ENCODE data around the gene SLC35B1. TPM values are rescaled to one million over a fixed set of nuclear protein-coding genes. Genes with fewer than 3 reads are reported as not detected.

Gene SLC35B1
- total and polyA plus RNA-seq, 10 of the 15 experiments (the other 5 are each of a cell fraction or from before 2014, with no cell fraction given), result 40.0 to 113 (median 51.6) TPM

DNA sequence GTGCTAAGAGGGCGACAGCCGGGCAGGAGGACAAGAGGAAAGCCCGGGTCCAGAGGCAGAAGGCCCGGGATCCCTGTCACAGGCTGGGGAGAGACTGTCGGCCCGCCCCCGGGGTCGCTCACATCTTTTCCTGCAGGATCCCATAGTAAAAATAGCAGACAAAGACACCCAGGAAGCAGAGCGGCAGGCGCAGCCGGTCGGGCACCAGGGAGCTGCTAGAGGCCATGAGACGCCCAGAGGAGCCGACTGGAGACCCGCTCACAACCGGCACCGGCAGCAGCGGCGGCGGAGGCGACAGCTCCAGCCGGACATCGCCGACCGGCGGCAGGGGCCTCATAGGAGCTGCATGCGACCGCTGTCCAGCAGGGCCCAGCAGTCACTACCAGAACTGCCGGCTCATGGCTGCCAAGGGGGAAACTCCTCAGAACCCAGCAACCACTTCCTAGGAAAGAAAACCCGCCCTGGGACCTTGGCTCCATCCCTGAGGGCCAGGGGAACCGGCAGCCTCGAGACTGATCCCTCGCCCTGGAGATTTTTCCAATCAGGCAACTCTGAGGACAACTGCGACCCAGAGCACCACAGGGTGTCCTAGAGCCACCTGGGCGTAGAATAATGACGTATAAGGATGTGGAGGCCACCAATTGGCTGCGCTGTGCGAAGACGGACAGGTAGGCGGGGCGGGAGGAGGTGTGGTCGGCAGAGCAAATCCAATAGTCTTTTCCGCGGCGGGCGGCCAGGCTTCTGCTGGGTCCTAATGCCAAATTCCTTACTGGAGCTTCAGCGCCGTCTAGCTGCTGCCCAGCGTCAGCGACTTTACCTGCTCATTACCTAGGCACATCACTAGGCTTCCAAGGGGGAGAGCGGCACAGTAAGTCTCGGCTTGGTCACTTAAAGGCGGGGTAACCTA, at the start of gene SLC35B1 (continued):
- TF ChIP-seq, protein P1, sequence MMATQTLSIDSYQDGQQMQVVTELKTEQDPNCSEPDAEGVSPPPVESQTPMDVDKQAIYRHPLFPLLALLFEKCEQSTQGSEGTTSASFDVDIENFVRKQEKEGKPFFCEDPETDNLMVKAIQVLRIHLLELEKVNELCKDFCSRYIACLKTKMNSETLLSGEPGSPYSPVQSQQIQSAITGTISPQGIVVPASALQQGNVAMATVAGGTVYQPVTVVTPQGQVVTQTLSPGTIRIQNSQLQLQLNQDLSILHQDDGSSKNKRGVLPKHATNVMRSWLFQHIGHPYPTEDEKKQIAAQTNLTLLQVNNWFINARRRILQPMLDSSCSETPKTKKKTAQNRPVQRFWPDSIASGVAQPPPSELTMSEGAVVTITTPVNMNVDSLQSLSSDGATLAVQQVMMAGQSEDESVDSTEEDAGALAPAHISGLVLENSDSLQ (IDR thresholded peaks at IDR 0.05), result peak; percentile 97
- no peak for TF ChIP-seq ATF2 (IDR thresholded peaks at IDR 0.05; ENCODE audit: low read length)
- TF ChIP-seq E2F4 (IDR thresholded peaks at IDR 0.05; ENCODE audit: low read depth, low read length), result no peak
- TF ChIP-seq JUND (IDR thresholded peaks at IDR 0.05; ENCODE audit: low read depth, low read length), result no peak
- no peak for TF ChIP-seq ZZZ3 (IDR thresholded peaks at IDR 0.05; ENCODE audit: control insufficient read depth, insufficient read length, low read depth)
- no peak for TF ChIP-seq MTA3 (IDR thresholded peaks at IDR 0.05; ENCODE audit: borderline replicate concordance, low read length)
- TF ChIP-seq, protein P2, sequence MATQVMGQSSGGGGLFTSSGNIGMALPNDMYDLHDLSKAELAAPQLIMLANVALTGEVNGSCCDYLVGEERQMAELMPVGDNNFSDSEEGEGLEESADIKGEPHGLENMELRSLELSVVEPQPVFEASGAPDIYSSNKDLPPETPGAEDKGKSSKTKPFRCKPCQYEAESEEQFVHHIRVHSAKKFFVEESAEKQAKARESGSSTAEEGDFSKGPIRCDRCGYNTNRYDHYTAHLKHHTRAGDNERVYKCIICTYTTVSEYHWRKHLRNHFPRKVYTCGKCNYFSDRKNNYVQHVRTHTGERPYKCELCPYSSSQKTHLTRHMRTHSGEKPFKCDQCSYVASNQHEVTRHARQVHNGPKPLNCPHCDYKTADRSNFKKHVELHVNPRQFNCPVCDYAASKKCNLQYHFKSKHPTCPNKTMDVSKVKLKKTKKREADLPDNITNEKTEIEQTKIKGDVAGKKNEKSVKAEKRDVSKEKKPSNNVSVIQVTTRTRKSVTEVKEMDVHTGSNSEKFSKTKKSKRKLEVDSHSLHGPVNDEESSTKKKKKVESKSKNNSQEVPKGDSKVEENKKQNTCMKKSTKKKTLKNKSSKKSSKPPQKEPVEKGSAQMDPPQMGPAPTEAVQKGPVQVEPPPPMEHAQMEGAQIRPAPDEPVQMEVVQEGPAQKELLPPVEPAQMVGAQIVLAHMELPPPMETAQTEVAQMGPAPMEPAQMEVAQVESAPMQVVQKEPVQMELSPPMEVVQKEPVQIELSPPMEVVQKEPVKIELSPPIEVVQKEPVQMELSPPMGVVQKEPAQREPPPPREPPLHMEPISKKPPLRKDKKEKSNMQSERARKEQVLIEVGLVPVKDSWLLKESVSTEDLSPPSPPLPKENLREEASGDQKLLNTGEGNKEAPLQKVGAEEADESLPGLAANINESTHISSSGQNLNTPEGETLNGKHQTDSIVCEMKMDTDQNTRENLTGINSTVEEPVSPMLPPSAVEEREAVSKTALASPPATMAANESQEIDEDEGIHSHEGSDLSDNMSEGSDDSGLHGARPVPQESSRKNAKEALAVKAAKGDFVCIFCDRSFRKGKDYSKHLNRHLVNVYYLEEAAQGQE (IDR thresholded peaks at IDR 0.05; ENCODE audit: low read depth, low read length), result no peak
- no peak for TF ChIP-seq WRNIP1 (IDR thresholded peaks at IDR 0.05; ENCODE audit: borderline replicate concordance, low read depth, low read length)
- TF ChIP-seq SP1 (IDR thresholded peaks at IDR 0.05; ENCODE audit: low read depth, low read length), result peak; percentile 94
- TF ChIP-seq ZNF622 (IDR thresholded peaks at IDR 0.05), result no peak
- TF ChIP-seq NFXL1 (IDR thresholded peaks at IDR 0.05; ENCODE audit: borderline replicate concordance), result no peak
- TF ChIP-seq MEF2B (IDR thresholded peaks at IDR 0.05; ENCODE audit: partially characterized antibody, poor library complexity, severe bottlenecking), result peak; percentile 38
- peak; percentile 86 for TF ChIP-seq YY1 (IDR thresholded peaks at IDR 0.05; ENCODE audit: low read depth, low read length)
- peak; percentile 66; the same call in 1 of the 2 replicates for TF ChIP-seq CBX5 (IDR thresholded peaks at IDR 0.05; ENCODE audit: low read depth)
- peak; percentile 91 for TF ChIP-seq SIN3A (IDR thresholded peaks at IDR 0.05; ENCODE audit: low read depth, low read length)
- TF ChIP-seq CHD1 (IDR thresholded peaks at IDR 0.05; ENCODE audit: low read depth, low read length), result no peak
- no peak for TF ChIP-seq KAT2A (conservative IDR thresholded peaks at IDR 0.05; ENCODE audit: control insufficient read depth, low read depth, low read length)
- no peak for TF ChIP-seq MEF2A (IDR thresholded peaks at IDR 0.05; ENCODE audit: insufficient read depth, low read depth, low read length)
